Measurements from ENCODE around the gene MRPS33. TPM values are rescaled to one million over a fixed set of nuclear protein-coding genes. Genes with fewer than 3 reads are reported as not detected.

MRPS33 gene
- total RNA-seq, 1 donor from 2014 or later = 53.8 TPM

DNA sequence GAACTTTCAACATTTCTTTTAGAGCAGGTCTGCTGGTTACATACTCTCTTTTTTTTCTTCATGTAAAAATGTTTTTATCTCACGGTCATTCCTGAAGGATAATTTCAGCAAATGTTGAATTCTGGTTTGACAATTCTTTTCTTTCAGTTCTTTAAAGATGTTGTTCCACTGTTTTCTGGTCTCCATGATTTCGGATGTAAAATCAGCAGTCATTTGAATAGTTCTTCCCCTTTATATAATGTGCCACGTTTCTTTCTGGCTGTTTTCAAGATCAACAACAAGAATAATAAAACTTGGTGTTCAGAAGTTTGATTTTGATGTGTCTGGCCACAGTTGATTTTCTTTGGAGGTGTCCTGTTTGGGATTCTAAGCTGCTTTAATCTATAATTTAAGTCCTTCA is 14.0 kb upstream of the MRPS33 start:
- H3K36me3 ChIP-seq (ENCODE audit: insufficient read depth, low read length) = no peaks in the 10 kb centered on the region
- no peaks in the 10 kb centered on the region for H3K79me2 ChIP-seq (ENCODE audit: insufficient read depth, low read length)
- Mint-ChIP-seq H3K9me3 (ENCODE audit: unreplicated experiment) (peaks cover 23% of the 10 kb centered on the region), H3K4me1 (ENCODE audit: low read depth, unreplicated experiment) (no peaks in the 10 kb centered on the region), H3K27ac (ENCODE audit: unreplicated experiment) (no peak overlapping the region), H3K27me3 (ENCODE audit: low read depth, unreplicated experiment) (no peaks in the 10 kb centered on the region), H3K36me3 (ENCODE audit: low read depth, unreplicated experiment) (no peaks in the 10 kb centered on the region), H3K4me3 (ENCODE audit: unreplicated experiment) (no peak overlapping the region)
- no peaks in the 10 kb centered on the region for H3K9me3 ChIP-seq (ENCODE audit: insufficient read depth, low read depth, low read length)
- H3K4me2 ChIP-seq (ENCODE audit: low read length) = no peak overlapping the region
- DNase-seq (ENCODE audit: low read depth) = no peak
- H3K4me1 ChIP-seq (ENCODE audit: insufficient read depth, low read length) = no peaks in the 10 kb centered on the region
- H3K4me3 ChIP-seq (ENCODE audit: insufficient read depth, low read depth, low read length) = no peak overlapping the region
- no peak for FAIRE-seq
- H3K9ac ChIP-seq (ENCODE audit: low read length) = no peak overlapping the region
- H4K20me1 ChIP-seq (ENCODE audit: insufficient read depth, low read length) = no peaks in the 10 kb centered on the region
- H3K27me3 ChIP-seq (ENCODE audit: insufficient read depth, low read length) = no peaks in the 10 kb centered on the region
- no peak overlapping the region for H2AFZ ChIP-seq (ENCODE audit: low read depth, low read length)
- no peak overlapping the region for H3K27ac ChIP-seq (ENCODE audit: low read depth, low read length)
- TF ChIP-seq EZH2 (IDR thresholded peaks at IDR 0.05; ENCODE audit: insufficient read depth, low read length) = no peak
- TF ChIP-seq CTCF (IDR thresholded peaks at IDR 0.05; ENCODE audit: insufficient read depth, low read depth, low read length) = no peak

- no peaks in the 10 kb centered on the region for H3K27me3 Mint-ChIP-seq (ENCODE audit: low read depth, unreplicated experiment)
- Histone ChIP-seq H3K4me1 (ENCODE audit: insufficient read depth, low read length) (no peaks in the 10 kb centered on the region), H3K4me2 (ENCODE audit: low read length) (no peak overlapping the region), H3K9me3 (ENCODE audit: insufficient read depth, low read depth, low read length) (no peaks in the 10 kb centered on the region), H3K36me3 (ENCODE audit: insufficient read depth, low read length) (no peaks in the 10 kb centered on the region), H2AFZ (ENCODE audit: low read depth, low read length) (no peak overlapping the region), H3K27ac (ENCODE audit: low read depth, low read length) (no peak overlapping the region), H3K4me3 (ENCODE audit: insufficient read depth, low read depth, low read length) (no peak overlapping the region), H3K9ac (ENCODE audit: low read length) (no peak overlapping the region), H4K20me1 (ENCODE audit: insufficient read depth, low read length) (no peaks in the 10 kb centered on the region), H3K27me3 (ENCODE audit: insufficient read depth, low read length) (no peaks in the 10 kb centered on the region), H3K79me2 (ENCODE audit: insufficient read depth, low read length) (no peaks in the 10 kb centered on the region)
- no peaks in the 10 kb centered on the region for H3K36me3 Mint-ChIP-seq (ENCODE audit: low read depth, unreplicated experiment)
- H3K4me1 Mint-ChIP-seq (ENCODE audit: low read depth, unreplicated experiment) = no peaks in the 10 kb centered on the region
- peaks cover 27% of the 10 kb centered on the region for H3K9me3 Mint-ChIP-seq (ENCODE audit: unreplicated experiment)
- FAIRE-seq (no peak), DNase-seq (ENCODE audit: low read depth) (no peak)
- no peak overlapping the region for H3K4me3 Mint-ChIP-seq (ENCODE audit: unreplicated experiment)
- TF ChIP-seq EZH2 (IDR thresholded peaks at IDR 0.05; ENCODE audit: insufficient read depth, low read length) (no peak), CTCF (IDR thresholded peaks at IDR 0.05; ENCODE audit: insufficient read depth, low read depth, low read length) (no peak)
- no peak overlapping the region for H3K27ac Mint-ChIP-seq (ENCODE audit: unreplicated experiment)
Observed at GRCh38 chr7:141027043-141027442, 12.3 kb upstream of the MRPS33 start.

- H3K9ac ChIP-seq (ENCODE audit: low read length) = no peak overlapping the region
- H3K9me3 Mint-ChIP-seq (ENCODE audit: unreplicated experiment) = peaks cover 24% of the 10 kb centered on the region
- no peaks in the 10 kb centered on the region for H3K27me3 ChIP-seq (ENCODE audit: insufficient read depth, low read length)
- H3K79me2 ChIP-seq (ENCODE audit: insufficient read depth, low read length) = no peaks in the 10 kb centered on the region
- H3K9me3 ChIP-seq (ENCODE audit: insufficient read depth, low read depth, low read length) = no peaks in the 10 kb centered on the region
- no peaks in the 10 kb centered on the region for H3K36me3 ChIP-seq (ENCODE audit: insufficient read depth, low read length)
- no peak overlapping the region for H2AFZ ChIP-seq (ENCODE audit: low read depth, low read length)
- H3K27ac Mint-ChIP-seq (ENCODE audit: unreplicated experiment) = no peak overlapping the region
- no peak overlapping the region for H3K4me3 Mint-ChIP-seq (ENCODE audit: unreplicated experiment)
- no peak for DNase-seq (ENCODE audit: low read depth)
- TF ChIP-seq EZH2 (IDR thresholded peaks at IDR 0.05; ENCODE audit: insufficient read depth, low read length) (no peak), CTCF (IDR thresholded peaks at IDR 0.05; ENCODE audit: insufficient read depth, low read depth, low read length) (no peak)
- no peaks in the 10 kb centered on the region for H3K4me1 ChIP-seq (ENCODE audit: insufficient read depth, low read length)
- no peak for FAIRE-seq
- H4K20me1 ChIP-seq (ENCODE audit: insufficient read depth, low read length) = no peaks in the 10 kb centered on the region
- H3K27me3 Mint-ChIP-seq (ENCODE audit: low read depth, unreplicated experiment) = no peaks in the 10 kb centered on the region
- no peaks in the 10 kb centered on the region for H3K4me1 Mint-ChIP-seq (ENCODE audit: low read depth, unreplicated experiment)
- H3K4me3 ChIP-seq (ENCODE audit: insufficient read depth, low read depth, low read length) = no peak overlapping the region
- no peak overlapping the region for H3K27ac ChIP-seq (ENCODE audit: low read depth, low read length)
- H3K4me2 ChIP-seq (ENCODE audit: low read length) = no peak overlapping the region
- H3K36me3 Mint-ChIP-seq (ENCODE audit: low read depth, unreplicated experiment) = no peaks in the 10 kb centered on the region
Observed at GRCh38 chr7:141024668-141025067, 9.9 kb upstream of the MRPS33 start.

Data from astrocyte (in vitro differentiated cells and primary cell).